DOHH2 (cell line): ENCODE results near the gene ABCA2.

ENCODE experiments used
- CTCF ChIP-seq: fragments of 200-600 bp; sonication (generic); IDR thresholded peaks from one replicate; pipeline ENCODE4 v1.5.1; 2014; ENCODE audit warnings: antibody characterized with exemption, mild to moderate bottlenecking, low read depth, low read length; ENCODE audit not compliant: poor library complexity, severe bottlenecking
- EZH2phosphoT487 ChIP-seq: fragments of 200-600 bp; sonication (generic); IDR thresholded peaks from 2 replicates; pipeline ENCODE4 v1.6.1; 2017; ENCODE audit warnings: borderline replicate concordance, mild to moderate bottlenecking, antibody characterized with exemption, low read length, moderate library complexity, mixed read lengths

GRCh38 chr9:136996361-136997292 is 31.4 kb downstream of the ABCA2 start, which contains the start of gene CLIC3:
- no peak for TF ChIP-seq CTCF
- TF ChIP-seq EZH2phosphoT487: no peak
